ENCODE measurements around the gene KCNB1. TPM values are rescaled to one million over a fixed set of nuclear protein-coding genes. Genes with fewer than 3 reads are reported as not detected.
A peak's percentile ranks its signal among the peaks of the same experiment; 100 is the strongest.

Gene KCNB1
- total and polyA plus RNA-seq, 2 experiments from 2014 or later = 0.11 to 0.13 TPM

GRCh38 chr20:49344975-49345374, 137.5 kb downstream of the KCNB1 start:
- peaks cover 24% of the 10 kb centered on the region for H3F3A ChIP-seq (ENCODE audit: insufficient read depth)
- H3K9me3 ChIP-seq (ENCODE audit: low read depth) = no peaks in the 10 kb centered on the region
- H3K9ac ChIP-seq = peak overlapping the region; percentile 73
- no peaks in the 10 kb centered on the region for H3K79me2 ChIP-seq (ENCODE audit: insufficient read depth)
- no peak for TF ChIP-seq EZH2 (IDR thresholded peaks at IDR 0.05; ENCODE audit: insufficient read depth, poor library complexity, severe bottlenecking)
- no peak for TF ChIP-seq EZH2phosphoT487 (IDR thresholded peaks at IDR 0.05; ENCODE audit: insufficient read depth, low read depth)
- peak; percentile 99 for DNase-seq
- peak overlapping the region; percentile 95 for H3K4me2 ChIP-seq (ENCODE audit: unreplicated experiment)
- peak overlapping the region; percentile 73 for H2AFZ ChIP-seq
- peaks cover 30% of the 10 kb centered on the region for H3K4me1 ChIP-seq (ENCODE audit: insufficient read depth)
- H3K9me2 ChIP-seq (ENCODE audit: insufficient read depth) = no peaks in the 10 kb centered on the region
- no peaks in the 10 kb centered on the region for H3K27me3 ChIP-seq (replicated peaks; ENCODE audit: insufficient read depth)
- peak overlapping the region; percentile 94 for H3K27ac ChIP-seq
- in situ Hi-C loops (cut with MboI) = loop anchor here (25.0 kb wide), 1 partner anchor 492 kb away; no protein-coding TSS in a partner anchor
- H3K36me3 ChIP-seq (ENCODE audit: low read depth) = no peaks in the 10 kb centered on the region
- 0 to 2% methylated on average over 9 of the region's 9 CpGs for WGBS, 2 experiments (ENCODE audit: low coverage in 1 of 2, low lambda C conversion rate in 2 of 2, missing lambda C conversion rate in 2 of 2)
- H3K4me3 ChIP-seq = peak overlapping the region; percentile 67
- H4K20me1 ChIP-seq (ENCODE audit: insufficient read depth) = no peaks in the 10 kb centered on the region

GRCh38 chr20:49344140-49344539, 138.3 kb downstream of the KCNB1 start:
- in situ Hi-C loops (cut with MboI) = loop anchor here (25.0 kb wide), 1 partner anchor 493 kb away; no protein-coding TSS in a partner anchor
- Histone ChIP-seq H4K20me1 (ENCODE audit: insufficient read depth) (no peaks in the 10 kb centered on the region), H3K9ac (no peak overlapping the region), H3K4me2 (ENCODE audit: unreplicated experiment) (no peak overlapping the region), H3K27me3 (replicated peaks; ENCODE audit: insufficient read depth) (no peaks in the 10 kb centered on the region), H3K9me2 (ENCODE audit: insufficient read depth) (no peaks in the 10 kb centered on the region), H3K79me2 (ENCODE audit: insufficient read depth) (no peaks in the 10 kb centered on the region), H3K36me3 (ENCODE audit: low read depth) (no peaks in the 10 kb centered on the region), H3K9me3 (ENCODE audit: low read depth) (no peaks in the 10 kb centered on the region), H3F3A (ENCODE audit: insufficient read depth) (peaks cover 24% of the 10 kb centered on the region), H3K27ac (no peak overlapping the region), H3K4me3 (no peak overlapping the region), H3K4me1 (ENCODE audit: insufficient read depth) (peaks cover 30% of the 10 kb centered on the region), H2AFZ (no peak overlapping the region)
- TF ChIP-seq EZH2phosphoT487 (IDR thresholded peaks at IDR 0.05; ENCODE audit: insufficient read depth, low read depth) = no peak
- no peak for TF ChIP-seq EZH2 (IDR thresholded peaks at IDR 0.05; ENCODE audit: insufficient read depth, poor library complexity, severe bottlenecking)
- 98 to 100% methylated on average over 2 of the region's 2 CpGs for WGBS, 2 experiments (ENCODE audit: low coverage in 1 of 2, low lambda C conversion rate in 2 of 2, missing lambda C conversion rate in 2 of 2)
- no peak for DNase-seq

GRCh38 chr20:49343246-49343645, 139.2 kb downstream of the KCNB1 start:
- TF ChIP-seq EZH2 (IDR thresholded peaks at IDR 0.05; ENCODE audit: insufficient read depth, poor library complexity, severe bottlenecking) = no peak
- TF ChIP-seq EZH2phosphoT487 (IDR thresholded peaks at IDR 0.05; ENCODE audit: insufficient read depth, low read depth) = no peak
- Histone ChIP-seq H3K9me2 (ENCODE audit: insufficient read depth) (no peaks in the 10 kb centered on the region), H3K9me3 (ENCODE audit: low read depth) (no peaks in the 10 kb centered on the region), H2AFZ (no peak overlapping the region), H3K9ac (no peak overlapping the region), H3K36me3 (ENCODE audit: low read depth) (no peaks in the 10 kb centered on the region), H3K27ac (no peak overlapping the region), H4K20me1 (ENCODE audit: insufficient read depth) (no peaks in the 10 kb centered on the region), H3K4me3 (no peak overlapping the region), H3F3A (ENCODE audit: insufficient read depth) (peaks cover 24% of the 10 kb centered on the region), H3K4me1 (ENCODE audit: insufficient read depth) (peaks cover 30% of the 10 kb centered on the region), H3K27me3 (replicated peaks; ENCODE audit: insufficient read depth) (no peaks in the 10 kb centered on the region), H3K79me2 (ENCODE audit: insufficient read depth) (no peaks in the 10 kb centered on the region), H3K4me2 (ENCODE audit: unreplicated experiment) (no peak overlapping the region)
- no peak for DNase-seq
- WGBS, 2 experiments (ENCODE audit: low coverage in 1 of 2, low lambda C conversion rate in 2 of 2, missing lambda C conversion rate in 2 of 2) = 81 to 90% methylated on average over 9 of the region's 9 CpGs
- in situ Hi-C loops (cut with MboI) = loop anchor here (25.0 kb wide), 1 partner anchor 494 kb away; no protein-coding TSS in a partner anchor

GRCh38 chr20:49340161-49340966, 142.1 kb downstream of the KCNB1 start:
- Histone ChIP-seq H3F3A (ENCODE audit: insufficient read depth) (peaks cover 12% of the 10 kb centered on the region; the same call in 1 of the 2 replicates), H4K20me1 (ENCODE audit: insufficient read depth) (no peaks in the 10 kb centered on the region), H3K36me3 (ENCODE audit: low read depth) (no peaks in the 10 kb centered on the region), H2AFZ (peak overlapping the region; percentile 82), H3K9me3 (ENCODE audit: low read depth) (no peaks in the 10 kb centered on the region), H3K4me1 (ENCODE audit: insufficient read depth) (peaks cover 18% of the 10 kb centered on the region), H3K27ac (no peak overlapping the region), H3K9ac (no peak overlapping the region), H3K4me2 (ENCODE audit: unreplicated experiment) (peak overlapping the region; percentile 71), H3K4me3 (peak overlapping the region; percentile 60), H3K9me2 (ENCODE audit: insufficient read depth) (no peaks in the 10 kb centered on the region), H3K79me2 (ENCODE audit: insufficient read depth) (no peaks in the 10 kb centered on the region), H3K27me3 (replicated peaks; ENCODE audit: insufficient read depth) (no peaks in the 10 kb centered on the region)
- WGBS, 2 experiments (ENCODE audit: low coverage in 1 of 2, low lambda C conversion rate in 2 of 2, missing lambda C conversion rate in 2 of 2) = 11% methylated on average over 14 of the region's 14 CpGs
- in situ Hi-C loops (cut with MboI) = loop anchor here (25.0 kb wide), 1 partner anchor 497 kb away; no protein-coding TSS in a partner anchor
- peak; percentile 77 for DNase-seq
- TF ChIP-seq EZH2phosphoT487 (IDR thresholded peaks at IDR 0.05; ENCODE audit: insufficient read depth, low read depth) = no peak
- TF ChIP-seq EZH2 (IDR thresholded peaks at IDR 0.05; ENCODE audit: insufficient read depth, poor library complexity, severe bottlenecking) = no peak
